MM.1S (cell line): ENCODE data around the gene SAMD7.
A peak's percentile ranks its signal among the peaks of the same experiment; 100 is the strongest.

Experiments used
- DNase-seq: peaks from one replicate; pipeline ENCODE4 v3.0.0-alpha.2; 2015
- H2AFZ ChIP-seq: fragments of 300-600 bp; sonication (generic); 2 replicates; pipeline ENCODE4 v1.6.0; 2016; ENCODE audit warnings: antibody characterized with exemption, low read length
- H3F3A ChIP-seq: fragments of 300-600 bp; sonication (generic); 2 replicates; pipeline ENCODE4 v1.6.1; 2016; ENCODE audit warnings: mild to moderate bottlenecking, antibody characterized with exemption, low read length, moderate library complexity, mixed read lengths; ENCODE audit not compliant: insufficient read depth
- H3K27ac ChIP-seq: fragments of 300-600 bp; sonication (generic); 2 replicates; pipeline ENCODE4 v1.5.1; 2016; ENCODE audit warnings: mild to moderate bottlenecking, low read length
- H3K27me3 ChIP-seq: fragments of 300-600 bp; sonication (generic); replicated peaks from 2 replicates; pipeline ENCODE4 v1.6.0; 2016; ENCODE audit warnings: low read length; ENCODE audit not compliant: insufficient read depth
- H3K36me3 ChIP-seq: fragments of 300-600 bp; sonication (generic); replicated peaks from 2 replicates; pipeline ENCODE4 v1.6.1; 2016; ENCODE audit warnings: mild to moderate bottlenecking, low read length, mixed read lengths; ENCODE audit not compliant: insufficient read depth
- H3K4me1 ChIP-seq: fragments of 300-600 bp; sonication (generic); 2 replicates; pipeline ENCODE4 v1.6.1; 2016; ENCODE audit warnings: low read length, mixed read lengths
- H3K4me2 ChIP-seq: fragments of 300-600 bp; sonication (generic); 2 replicates; pipeline ENCODE4 v1.6.0; 2016; ENCODE audit warnings: low read depth, low read length
- H3K4me3 ChIP-seq: fragments of 300-600 bp; sonication (generic); 2 replicates; pipeline ENCODE4 v1.5.1; 2016; ENCODE audit warnings: low read length, mixed read lengths
- H3K79me2 ChIP-seq: fragments of 300-600 bp; sonication (generic); 2 replicates; pipeline ENCODE4 v1.6.1; 2016; ENCODE audit warnings: mixed run types, low read length, mixed read lengths
- H3K9ac ChIP-seq: fragments of 300-600 bp; sonication (generic); 2 replicates; pipeline ENCODE4 v1.6.1; 2016; ENCODE audit warnings: low read length, mixed read lengths
- H3K9me2 ChIP-seq: fragments of 300-600 bp; sonication (generic); replicated peaks from 2 replicates; pipeline ENCODE4 v1.6.1; 2016; ENCODE audit warnings: mild to moderate bottlenecking, low read length, mixed read lengths; ENCODE audit not compliant: insufficient read depth
- H3K9me3 ChIP-seq: fragments of 300-600 bp; sonication (generic); replicated peaks from 2 replicates; pipeline ENCODE4 v1.6.1; 2016; ENCODE audit warnings: mild to moderate bottlenecking, low read length, mixed read lengths; ENCODE audit not compliant: insufficient read depth
- H4K20me1 ChIP-seq: fragments of 300-600 bp; sonication (generic); 2 replicates; pipeline ENCODE4 v1.6.1; 2016; ENCODE audit warnings: mild to moderate bottlenecking, low read length, moderate library complexity, mixed read lengths; ENCODE audit not compliant: insufficient read depth
- CTCF ChIP-seq: fragments of 300-600 bp; sonication (generic); IDR thresholded peaks from 2 replicates; pipeline ENCODE4 v1.5.1; 2016; ENCODE audit warnings: antibody characterized with exemption, low read length, mixed read lengths
- EZH2 ChIP-seq: fragments of 300-600 bp; sonication (generic); optimal IDR thresholded peaks from 2 replicates; pipeline ENCODE3; 2017; ENCODE audit warnings: low read depth, mild to moderate bottlenecking, antibody characterized with exemption, low read length, mixed read lengths
- EZH2phosphoT487 ChIP-seq: fragments of 300-600 bp; sonication (generic); IDR thresholded peaks from 2 replicates; pipeline ENCODE4 v1.6.1; 2018; ENCODE audit warnings: antibody characterized with exemption, low read length

SAMD7 gene

GRCh38 chr3:169966951-169967915 is 55.9 kb downstream of the SAMD7 start:
- peak overlapping the region; percentile 81 for H2AFZ ChIP-seq
- H3K27me3 ChIP-seq, result no peaks in the 10 kb centered on the region
- TF ChIP-seq EZH2 (no peak), EZH2phosphoT487 (no peak), CTCF (no peak)
- peak overlapping the region; percentile 73 for H3K4me3 ChIP-seq
- H3K27ac ChIP-seq, result peak overlapping the region; percentile 60; the same call in 1 of the 2 replicates
- no peaks in the 10 kb centered on the region for H3K9me3 ChIP-seq
- peaks cover 64% of the 10 kb centered on the region for H3K79me2 ChIP-seq
- no peaks in the 10 kb centered on the region for H3K36me3 ChIP-seq
- peaks cover 37% of the 10 kb centered on the region for H3K4me1 ChIP-seq
- H3K4me2 ChIP-seq, result peak overlapping the region; percentile 89
- H3K9me2 ChIP-seq, result no peaks in the 10 kb centered on the region
- H3K9ac ChIP-seq, result peak overlapping the region; percentile 70
- peaks cover 17% of the 10 kb centered on the region for H3F3A ChIP-seq
- peaks cover 26% of the 10 kb centered on the region; the same call in 1 of the 2 replicates for H4K20me1 ChIP-seq
- peak; percentile 43 for DNase-seq

GRCh38 chr3:169968224-169968885 is 57.0 kb downstream of the SAMD7 start:
- Histone ChIP-seq H2AFZ (no peak overlapping the region), H3K4me1 (peaks cover 37% of the 10 kb centered on the region), H3K4me2 (peak overlapping the region; percentile 89), H3K9me2 (no peaks in the 10 kb centered on the region), H3K9ac (peak overlapping the region; percentile 70; the same call in 1 of the 2 replicates), H3F3A (peaks cover 17% of the 10 kb centered on the region), H3K79me2 (peaks cover 76% of the 10 kb centered on the region), H3K4me3 (peak overlapping the region; percentile 73), H3K27me3 (no peaks in the 10 kb centered on the region), H3K36me3 (no peaks in the 10 kb centered on the region; the same call in 1 of the 2 replicates), H4K20me1 (peaks cover 26% of the 10 kb centered on the region; the same call in 1 of the 2 replicates), H3K27ac (no peak overlapping the region), H3K9me3 (no peaks in the 10 kb centered on the region)
- DNase-seq, result no peak
- TF ChIP-seq CTCF (no peak), EZH2phosphoT487 (no peak), EZH2 (no peak)

- Histone ChIP-seq H3K27ac (no peak overlapping the region), H3K9ac (no peak overlapping the region), H3K4me2 (0 out of 2 replicates have a peak overlapping the region, but pooled peaks have one; percentile 89), H3K4me1 (peaks cover 37% of the 10 kb centered on the region), H2AFZ (no peak overlapping the region), H3F3A (peaks cover 17% of the 10 kb centered on the region), H3K36me3 (no peaks in the 10 kb centered on the region; the same call in 1 of the 2 replicates), H3K9me2 (no peaks in the 10 kb centered on the region), H3K79me2 (peaks cover 86% of the 10 kb centered on the region), H4K20me1 (peaks cover 30% of the 10 kb centered on the region), H3K27me3 (no peaks in the 10 kb centered on the region), H3K9me3 (no peaks in the 10 kb centered on the region), H3K4me3 (no peak overlapping the region)
- DNase-seq, result no peak
- TF ChIP-seq CTCF (no peak), EZH2 (no peak), EZH2phosphoT487 (no peak)
Observed at GRCh38 chr3:169969174-169970095, 58.1 kb downstream of the SAMD7 start.
